WERI-Rb-1 (cell line): ENCODE data around the gene ANKLE1.
A peak's percentile ranks its signal among the peaks of the same experiment; 100 is the strongest.

ENCODE experiments used
- DNase-seq: peaks from one replicate; pipeline ENCODE4 v3.0.0-alpha.2; 2020
- H3K27ac ChIP-seq: fragments of 250-450 bp; sonication (Bioruptor Pico); 2 replicates; pipeline ENCODE4 v1.5.1; 2020; ENCODE audit warnings: mild to moderate bottlenecking, moderate library complexity
- H3K27me3 ChIP-seq: fragments of 250-450 bp; sonication (Bioruptor Pico); 2 replicates; pipeline ENCODE4 v1.5.1; 2021; ENCODE audit warnings: mild to moderate bottlenecking, low read depth, moderate library complexity; ENCODE audit not compliant: insufficient read depth, severe bottlenecking
- H3K36me3 ChIP-seq: fragments of 250-450 bp; sonication (Bioruptor Pico); 2 replicates; pipeline ENCODE4 v1.5.1; 2020; ENCODE audit warnings: mild to moderate bottlenecking, moderate library complexity
- H3K4me3 ChIP-seq: 2 replicates; pipeline ENCODE4 v1.5.1; 2011; ENCODE audit warnings: low read depth, mild to moderate bottlenecking, control low read depth, low read length
- H3K9me3 ChIP-seq: fragments of 250-450 bp; sonication (Bioruptor Pico); 2 replicates; pipeline ENCODE4 v1.5.1; 2021; ENCODE audit warnings: mild to moderate bottlenecking, moderate library complexity; ENCODE audit not compliant: severe bottlenecking
- CTCF ChIP-seq: IDR thresholded peaks from 2 replicates; pipeline ENCODE4 v1.5.1; 2011; ENCODE audit warnings: low read depth, mild to moderate bottlenecking, control low read depth, inconsistent platforms, low read length

Gene ANKLE1

GRCh38 chr19:17305517-17306284 is 24.0 kb downstream of the ANKLE1 start, which contains the start of gene MRPL34:
Gene MRPL34, plus strand, starts transcription at chr19:17305872. Its CDS starts 21 bp downstream, at chr19:17305893.
- Histone ChIP-seq H3K36me3 (peaks cover 4% of the 10 kb centered on the region), H3K4me3 (peak within 1 kb of the TSS; percentile 85), H3K9me3 (no peaks in the 10 kb centered on the region), H3K27ac (peak within 1 kb of the TSS; percentile 91), H3K27me3 (no peaks in the 10 kb centered on the region)
- peak; percentile 87 for TF ChIP-seq CTCF
- DNase-seq = peak; percentile 99

GRCh38 chr19:17306285-17306714 is 24.6 kb downstream of the ANKLE1 start:
- Histone ChIP-seq H3K27me3 (no peaks in the 10 kb centered on the region), H3K9me3 (no peaks in the 10 kb centered on the region), H3K4me3 (peak overlapping the region; percentile 85), H3K36me3 (no peaks in the 10 kb centered on the region; the same call in none of the 2 replicates), H3K27ac (peak overlapping the region; percentile 91)
- no peak for TF ChIP-seq CTCF
- no peak for DNase-seq

DNA sequence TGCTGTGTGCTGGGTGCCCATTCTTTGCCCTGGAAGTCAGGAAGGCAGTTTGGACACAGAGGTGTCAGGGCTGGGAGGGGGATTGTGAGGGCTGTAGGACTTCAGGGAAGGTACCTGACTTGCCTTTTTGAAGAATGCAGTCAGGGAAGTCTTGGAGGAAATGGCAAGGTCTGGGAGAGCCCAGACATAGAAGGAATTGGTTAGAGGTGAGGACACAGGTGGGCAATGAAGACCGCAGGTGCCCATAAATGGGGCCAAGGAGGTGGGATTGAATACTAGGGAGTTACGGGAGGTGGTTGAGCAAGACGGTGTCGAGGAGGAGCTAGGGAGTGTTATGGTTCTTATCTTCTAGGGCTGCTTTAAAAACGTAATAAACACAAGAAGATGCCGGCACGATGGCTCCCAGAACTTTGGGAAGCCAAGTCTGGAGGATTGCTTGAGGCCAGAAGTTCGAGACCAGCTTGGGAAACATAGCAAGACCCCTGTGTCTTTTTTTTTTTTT is 26.2 kb downstream of the ANKLE1 start:
- no peak overlapping the region for H3K4me3 ChIP-seq
- DNase-seq = no peak
- H3K9me3 ChIP-seq = no peaks in the 10 kb centered on the region
- no peaks in the 10 kb centered on the region for H3K27me3 ChIP-seq
- peaks cover 7% of the 10 kb centered on the region for H3K36me3 ChIP-seq
- H3K27ac ChIP-seq = no peak overlapping the region
- no peak for TF ChIP-seq CTCF

- Histone ChIP-seq H3K27ac (peak within 1 kb of the TSS; percentile 78), H3K4me3 (peak within 1 kb of the TSS; percentile 97)
- TF ChIP-seq CTCF = no peak
These were observed 27.7 kb downstream of the ANKLE1 start, which contains the start of gene DDA1 for GRCh38 chr19:17309198-17309964. Gene DDA1, plus strand, starts transcription at chr19:17309563. Its CDS starts 92 bp downstream, at chr19:17309655.

GRCh38 chr19:17309965-17310461 is 28.3 kb downstream of the ANKLE1 start:
- H3K9me3 ChIP-seq = no peaks in the 10 kb centered on the region
- peak overlapping the region; percentile 78 for H3K27ac ChIP-seq
- no peak for DNase-seq
- peaks cover 17% of the 10 kb centered on the region for H3K36me3 ChIP-seq
- peak overlapping the region; percentile 97 for H3K4me3 ChIP-seq
- H3K27me3 ChIP-seq = no peaks in the 10 kb centered on the region
- TF ChIP-seq CTCF = no peak

More at GRCh38 chr19:17309198-17309964, 27.7 kb downstream of the ANKLE1 start, which contains the start of gene DDA1:
- Histone ChIP-seq H3K9me3 (no peaks in the 10 kb centered on the region), H3K36me3 (peaks cover 13% of the 10 kb centered on the region), H3K27me3 (no peaks in the 10 kb centered on the region)
- DNase-seq = peak; percentile 100
